HG03442 (cell line): ENCODE results near the gene EHMT1.

Experiments
- ATAC-seq: cut with Tn5 transposase; IDR thresholded peaks from one replicate; pipeline ENCODE4 v1.9.1; 2021; ENCODE audit warnings: mild to moderate bottlenecking, moderate library complexity; ENCODE audit not compliant: unreplicated experiment

The EHMT1 gene

DNA sequence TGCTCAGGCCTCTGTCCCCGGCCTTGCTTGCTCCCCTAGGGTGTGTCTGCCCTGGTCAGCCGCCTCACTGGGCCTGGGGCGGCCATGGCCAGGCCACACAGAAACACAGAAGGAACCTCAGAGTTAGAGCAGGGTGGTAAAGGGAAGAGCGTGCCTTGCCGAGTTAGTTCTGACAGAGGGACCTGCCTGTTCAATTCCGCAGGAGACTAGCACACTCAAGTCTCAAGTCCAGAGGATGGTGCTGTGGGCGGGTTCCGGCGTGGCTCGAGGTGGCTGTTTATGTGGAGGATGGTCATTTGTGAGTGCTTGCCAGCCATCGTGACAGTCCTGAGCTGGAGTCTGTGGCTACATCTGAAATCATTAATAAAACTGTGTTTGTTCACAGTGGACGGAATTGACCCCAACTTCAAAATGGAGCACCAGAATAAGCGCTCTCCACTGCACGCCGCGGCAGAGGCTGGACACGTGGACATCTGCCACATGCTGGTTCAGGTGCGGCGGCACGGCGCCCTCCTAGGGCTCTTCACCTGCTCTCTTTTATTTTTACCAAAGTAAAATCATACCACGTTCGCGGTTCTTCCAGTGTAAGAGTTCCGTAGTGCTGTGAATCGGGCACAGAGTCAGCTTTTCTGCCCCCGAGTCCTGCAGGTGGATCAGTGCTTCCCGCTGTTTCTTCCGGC lies 163.2 kb downstream of the EHMT1 start:
- ATAC-seq: no peak

DNA sequence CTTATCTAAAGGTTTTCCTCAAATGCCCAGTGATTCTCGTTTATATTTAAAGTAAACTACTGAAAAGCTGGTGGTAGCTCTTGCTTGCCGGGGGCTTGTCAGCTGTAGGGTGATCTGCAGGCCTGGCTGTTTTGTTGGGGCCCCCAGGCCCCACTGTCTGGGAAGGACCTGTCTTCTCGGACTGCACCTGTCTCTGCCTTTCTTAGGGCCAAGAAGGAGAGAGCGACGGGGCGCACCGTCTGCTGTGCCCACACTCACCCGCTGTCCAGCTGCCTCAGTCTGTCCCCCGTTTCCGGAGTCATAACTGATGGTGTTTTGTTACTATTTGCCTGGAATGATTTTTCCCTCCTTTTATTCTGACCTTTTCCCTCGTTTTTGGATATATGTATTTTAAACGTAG lies 164.7 kb downstream of the EHMT1 start:
- ATAC-seq: no peak

- ATAC-seq: no peak
Measured at GRCh38 chr9:137784046-137784445, 165.2 kb downstream of the EHMT1 start.

DNA sequence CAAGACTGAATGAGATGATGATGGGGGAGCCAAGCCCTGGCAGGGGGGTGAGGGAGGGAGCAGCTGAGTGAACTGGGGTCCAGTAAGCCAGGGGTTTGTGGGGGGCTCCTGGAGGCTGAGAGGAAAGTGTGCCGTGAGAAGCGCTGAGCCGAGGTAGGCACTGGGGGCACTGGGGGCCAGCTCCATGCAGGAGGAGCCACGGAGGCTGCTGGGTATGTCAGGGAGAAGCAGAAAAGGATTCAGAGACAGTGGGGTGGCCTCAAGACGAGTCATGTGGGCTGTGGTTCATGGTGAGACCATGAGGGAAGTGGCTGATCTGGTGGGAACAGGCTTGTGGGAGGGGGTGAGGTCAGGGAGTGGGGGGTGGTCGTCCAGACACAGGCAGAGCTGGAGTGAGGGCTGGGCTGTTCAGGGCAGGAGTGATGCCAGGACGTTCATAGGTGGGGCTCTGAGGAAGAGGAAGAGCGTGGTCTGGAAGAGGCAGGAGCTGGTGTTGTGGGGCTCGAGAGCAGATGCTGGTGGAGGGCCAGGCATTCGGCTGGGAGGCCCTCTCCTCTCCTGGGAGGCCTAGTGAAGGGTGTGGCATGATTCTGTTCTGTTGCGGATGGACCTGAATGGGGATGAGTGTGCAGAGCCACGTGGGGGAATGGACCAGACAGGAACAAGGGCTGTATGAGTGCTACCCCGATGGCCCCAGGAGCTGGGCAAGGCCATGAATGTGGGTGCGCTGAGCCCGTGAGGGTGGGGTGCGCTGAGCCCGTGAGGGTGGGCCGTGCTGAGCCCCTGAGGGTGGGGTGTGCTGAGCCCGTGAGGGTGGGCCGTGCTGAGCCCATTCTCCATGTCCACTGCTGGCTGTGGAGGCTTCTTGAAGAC lies 166.1 kb downstream of the EHMT1 start:
- ATAC-seq: no peak

- ATAC-seq: no peak
Measured at GRCh38 chr9:137785704-137786161, 166.9 kb downstream of the EHMT1 start.

DNA sequence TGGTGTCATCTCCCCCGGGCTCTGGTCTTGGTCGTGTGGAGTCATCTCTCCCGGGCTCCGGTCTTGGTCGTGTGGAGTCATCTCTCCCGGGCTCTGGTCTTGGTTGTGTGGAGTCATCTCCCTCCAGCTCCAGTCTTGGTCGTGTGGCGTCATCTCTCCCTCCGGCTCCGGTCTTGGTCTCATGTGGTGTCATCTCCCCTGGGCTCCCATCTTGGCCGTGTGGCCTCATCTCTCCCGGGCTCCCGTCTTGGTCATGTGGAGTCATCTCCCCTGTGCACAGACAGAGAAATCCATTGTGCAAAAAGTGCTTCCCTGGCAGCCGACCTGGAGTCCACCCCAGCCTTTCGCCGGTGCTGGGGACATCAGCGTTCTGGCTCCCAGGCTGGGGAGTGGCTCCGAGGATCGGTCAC lies 167.7 kb downstream of the EHMT1 start:
- no peak for ATAC-seq

DNA sequence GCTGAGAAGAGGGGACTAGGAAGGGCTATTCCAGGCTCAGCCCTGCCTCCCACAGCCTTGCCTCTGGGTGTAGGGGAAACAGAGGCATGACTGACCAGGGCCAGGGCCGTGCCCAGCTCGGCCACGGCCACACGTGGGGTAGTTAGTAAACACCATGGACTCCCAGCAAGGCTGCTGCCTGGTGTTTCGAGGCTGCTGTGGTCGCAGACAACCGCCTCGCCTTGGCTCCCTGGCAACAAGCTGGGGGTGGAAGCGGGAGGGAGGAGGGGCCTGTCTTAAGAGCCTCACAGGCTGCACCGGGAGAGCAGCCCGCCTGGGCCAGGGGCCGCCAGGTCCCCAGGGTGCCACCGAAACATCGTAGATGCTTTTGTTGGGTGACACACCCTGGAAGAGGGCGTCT lies 168.6 kb downstream of the EHMT1 start:
- no peak for ATAC-seq

- ATAC-seq: no peak
Measured at GRCh38 chr9:137787786-137788505, 169.1 kb downstream of the EHMT1 start.

DNA sequence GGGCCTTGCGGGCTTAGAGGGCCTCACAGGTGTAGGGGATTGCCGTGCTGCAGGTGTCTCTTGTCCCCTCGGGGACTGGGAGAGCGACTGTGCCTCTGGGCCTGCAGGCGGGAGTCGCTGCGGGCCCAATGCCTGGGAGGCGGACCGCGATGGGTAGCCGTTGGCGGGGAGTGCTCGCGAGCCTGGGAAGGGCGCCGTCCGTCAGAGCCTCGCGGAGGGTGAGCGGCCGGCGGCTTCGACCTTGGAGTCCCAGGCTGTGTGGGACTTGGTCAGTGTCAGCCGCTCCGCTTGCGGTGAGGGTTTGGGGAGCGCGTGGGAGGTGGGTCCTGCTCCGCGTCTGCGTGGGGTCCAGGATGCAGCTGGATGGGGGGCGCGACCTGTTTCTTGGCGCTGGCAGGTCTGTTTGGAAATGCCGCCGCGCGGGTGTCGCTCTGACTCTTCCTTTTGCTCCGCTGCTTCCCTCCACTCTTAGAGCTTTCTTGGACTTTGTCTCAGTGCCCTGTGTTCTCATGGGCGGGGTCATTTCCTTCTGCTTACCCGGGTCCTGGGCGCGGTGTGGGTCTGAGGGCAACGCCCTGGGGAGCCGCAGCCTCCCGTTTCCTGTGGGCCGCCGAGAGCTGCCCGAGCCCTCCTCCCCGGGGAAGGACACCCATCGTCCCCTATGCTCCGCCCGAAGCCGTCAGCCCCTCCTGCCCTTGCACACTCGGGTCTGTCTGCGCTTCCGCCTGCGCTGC lies 169.9 kb downstream of the EHMT1 start:
- ATAC-seq: no peak

DNA sequence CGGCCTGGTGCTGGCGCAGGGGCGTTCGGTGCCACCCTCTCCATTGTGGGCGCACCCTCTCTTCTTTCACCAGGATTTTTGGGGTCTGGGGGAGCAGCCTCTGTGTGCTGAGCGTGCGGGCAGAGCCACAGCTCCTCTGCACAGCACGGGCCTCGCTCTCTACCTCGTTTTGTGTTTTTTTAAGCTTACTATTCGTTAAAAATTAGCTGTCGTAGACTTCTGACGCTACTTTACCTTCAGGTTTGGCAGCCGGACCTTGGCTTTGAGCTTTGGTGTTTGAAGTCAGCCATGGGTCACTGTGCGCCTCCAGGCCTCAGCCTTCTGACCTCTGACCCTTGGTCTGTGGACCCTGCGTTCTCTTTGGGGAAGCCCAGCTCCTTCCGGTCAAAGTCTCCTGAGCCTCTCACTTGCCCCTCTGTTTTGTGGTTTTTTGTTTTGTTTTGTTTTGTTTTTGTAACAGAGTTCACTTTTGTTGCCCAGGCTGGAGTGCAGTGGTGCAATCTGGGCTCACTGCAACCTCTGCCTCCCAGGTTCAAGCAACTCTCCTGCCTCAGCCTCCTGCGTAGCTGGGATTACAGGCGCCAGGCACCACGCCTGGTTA lies 170.6 kb downstream of the EHMT1 start:
- ATAC-seq: no peak

GRCh38 chr9:137791947-137792346 lies 173.1 kb downstream of the EHMT1 start:
- ATAC-seq: no peak

GRCh38 chr9:137793196-137793841 lies 174.5 kb downstream of the EHMT1 start:
- no peak for ATAC-seq

GRCh38 chr9:137795156-137795666 lies 176.4 kb downstream of the EHMT1 start:
- ATAC-seq: no peak

DNA sequence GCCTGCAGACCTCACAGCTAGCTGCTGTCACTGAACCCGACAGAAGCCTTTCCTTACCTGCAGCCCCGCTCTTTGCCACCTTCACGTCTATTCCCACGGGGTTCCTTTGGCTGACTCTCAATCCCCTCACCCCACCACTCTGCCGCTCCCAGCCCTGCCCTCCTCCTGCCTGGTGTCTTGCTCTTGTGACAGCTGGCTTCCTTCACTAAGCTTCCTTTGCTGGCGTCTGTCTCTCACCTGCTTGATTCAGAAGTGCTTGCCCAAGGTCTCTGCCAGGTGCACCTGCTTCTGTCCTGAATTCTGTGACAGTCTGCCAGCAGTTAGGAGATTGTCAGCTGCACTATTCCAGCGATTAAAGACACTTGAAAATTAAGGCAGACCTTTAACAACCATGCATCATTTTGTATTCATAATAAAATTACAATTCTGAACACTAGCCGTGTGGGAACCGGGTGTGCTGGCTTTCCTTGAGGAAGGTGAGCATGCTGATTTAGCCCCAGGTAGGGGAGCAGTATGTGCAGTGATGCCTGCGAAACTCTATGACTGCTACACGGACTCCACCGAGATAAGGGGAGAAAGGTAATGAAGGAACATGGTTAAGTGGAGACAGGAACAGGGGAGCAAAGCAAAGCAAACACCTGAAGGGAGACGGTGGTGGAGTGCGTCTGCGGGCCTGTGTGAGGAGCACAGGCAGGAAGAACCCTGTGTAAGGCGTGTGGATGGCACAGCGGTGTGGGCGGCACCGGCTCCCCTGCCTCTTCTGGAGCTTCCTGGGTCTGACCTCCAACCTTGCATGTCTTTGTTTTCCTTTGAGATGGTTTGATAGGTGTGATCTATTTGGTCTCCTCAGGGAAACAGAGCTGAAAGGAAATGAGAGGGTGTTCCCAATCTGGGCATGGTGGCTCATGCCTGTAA lies 178.7 kb downstream of the EHMT1 start:
- no peak for ATAC-seq

- no peak for ATAC-seq
Measured at GRCh38 chr9:137798142-137798541, 179.3 kb downstream of the EHMT1 start.

- no peak for ATAC-seq
Measured at GRCh38 chr9:137798901-137799629, 180.3 kb downstream of the EHMT1 start.

DNA sequence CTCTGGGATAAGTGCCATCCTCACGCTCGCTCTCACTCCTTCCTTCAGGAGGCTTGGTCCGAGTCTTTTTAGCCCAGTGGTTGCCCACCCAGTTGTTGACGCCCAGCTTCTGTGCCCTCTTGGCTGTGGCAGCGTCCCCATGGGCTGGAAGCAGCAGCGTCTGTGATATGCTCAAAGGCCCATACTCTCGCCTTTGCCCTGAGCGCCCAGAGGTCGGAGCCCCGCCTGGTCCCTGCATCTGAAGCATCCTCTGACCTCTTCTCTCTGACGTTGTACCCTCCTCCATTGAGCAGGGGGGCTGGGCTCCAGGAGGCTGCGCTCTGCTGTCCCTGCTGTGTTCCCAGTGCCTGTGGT lies 180.8 kb downstream of the EHMT1 start:
- no peak for ATAC-seq
